ENCODE results near the gene NUP133.
"Not testable (repeated sequence)": the region's sequence is repeated elsewhere in the genome, so short reads cannot be mapped to it uniquely, and the experiment has no call there.

NUP133 gene

GRCh38 chr1:229397762-229398161, 110.4 kb downstream of the NUP133 start:
- no peak for TF ChIP-seq CTCF (IDR thresholded peaks at IDR 0.05; ENCODE audit: borderline replicate concordance, control extremely low read depth, extremely low read depth, insufficient read depth, missing control alignments)
- DNase-seq (ENCODE audit: low spot score): no peak
- in situ Hi-C loops (cut with MboI; ENCODE audit: low sequenced_read_pairs, unreplicated experiment): no loop called here

- in situ Hi-C loops (cut with MboI; ENCODE audit: low sequenced_read_pairs, unreplicated experiment): no loop called here
- no peak for TF ChIP-seq CTCF (IDR thresholded peaks at IDR 0.05; ENCODE audit: borderline replicate concordance, control extremely low read depth, extremely low read depth, insufficient read depth, missing control alignments)
- no peak for DNase-seq (ENCODE audit: low spot score)
Observed at GRCh38 chr1:229396585-229397206, 111.4 kb downstream of the NUP133 start.

GRCh38 chr1:229394517-229394916, 113.6 kb downstream of the NUP133 start:
- DNase-seq (ENCODE audit: low spot score); in situ Hi-C loops (cut with MboI; ENCODE audit: low sequenced_read_pairs, unreplicated experiment): not testable (repeated sequence)

GRCh38 chr1:229392936-229393335, 115.2 kb downstream of the NUP133 start:
- TF ChIP-seq CTCF (IDR thresholded peaks at IDR 0.05; ENCODE audit: borderline replicate concordance, control extremely low read depth, extremely low read depth, insufficient read depth, missing control alignments): no peak
- in situ Hi-C loops (cut with MboI; ENCODE audit: low sequenced_read_pairs, unreplicated experiment): no loop called here
- no peak for DNase-seq (ENCODE audit: low spot score)
